NCI-H524 treated with DMSO at 0.1 percent for 48 hours (cell line): ENCODE results near the gene GDF7.

ENCODE experiments used
- DNase-seq: peaks from one replicate; lab custom pipeline; 2025; lab: John Stamatoyannopoulos, UW

GDF7 gene

DNA sequence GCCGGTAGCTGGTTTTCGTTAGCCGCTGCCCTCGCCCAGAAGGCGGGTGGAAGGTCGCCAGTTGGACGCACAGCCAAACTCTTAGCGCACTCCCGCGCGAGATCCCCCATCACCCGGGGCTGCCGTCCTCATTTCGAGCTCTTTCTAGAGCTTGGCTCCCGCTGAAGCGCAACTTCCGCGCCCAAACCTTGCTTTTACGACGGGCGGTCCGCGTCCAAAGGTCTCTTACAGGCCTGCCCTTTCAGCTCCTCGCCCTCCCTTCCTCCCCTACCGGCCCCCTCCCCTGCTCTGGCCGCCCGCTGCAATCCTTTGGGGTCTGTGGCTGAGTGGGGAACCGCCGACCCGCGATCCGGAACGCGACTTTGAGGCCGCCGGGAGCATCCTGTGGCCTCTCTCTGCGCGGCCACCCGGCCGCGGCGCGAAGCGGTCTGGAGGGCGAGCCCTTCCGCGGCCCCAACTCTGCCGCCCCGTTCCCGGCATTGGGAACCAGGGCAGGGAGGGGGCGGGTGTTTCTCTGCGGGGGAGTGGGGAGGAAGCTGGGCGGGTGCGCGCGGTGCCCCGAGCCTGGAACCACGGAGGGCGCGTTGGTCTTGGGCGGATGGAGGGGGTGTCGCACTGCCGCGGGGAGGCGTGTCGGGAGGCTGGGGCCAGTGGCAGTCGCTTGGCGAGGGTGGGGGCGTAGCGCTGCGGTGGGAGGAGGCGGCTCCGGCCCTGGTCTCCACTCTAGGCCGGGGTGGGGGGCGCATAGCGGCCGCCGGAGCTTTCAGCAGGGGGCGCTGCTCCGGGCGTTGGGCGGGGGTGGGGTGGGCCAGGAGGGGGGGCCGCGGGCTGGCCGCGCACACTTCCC, at the start of gene GDF7:
Gene GDF7, plus strand, starts transcription at position 841 of the 847 bp plus-strand sequence. CDS start 96 bp downstream, outside the sequence.
- DNase-seq, result no peak

DNA sequence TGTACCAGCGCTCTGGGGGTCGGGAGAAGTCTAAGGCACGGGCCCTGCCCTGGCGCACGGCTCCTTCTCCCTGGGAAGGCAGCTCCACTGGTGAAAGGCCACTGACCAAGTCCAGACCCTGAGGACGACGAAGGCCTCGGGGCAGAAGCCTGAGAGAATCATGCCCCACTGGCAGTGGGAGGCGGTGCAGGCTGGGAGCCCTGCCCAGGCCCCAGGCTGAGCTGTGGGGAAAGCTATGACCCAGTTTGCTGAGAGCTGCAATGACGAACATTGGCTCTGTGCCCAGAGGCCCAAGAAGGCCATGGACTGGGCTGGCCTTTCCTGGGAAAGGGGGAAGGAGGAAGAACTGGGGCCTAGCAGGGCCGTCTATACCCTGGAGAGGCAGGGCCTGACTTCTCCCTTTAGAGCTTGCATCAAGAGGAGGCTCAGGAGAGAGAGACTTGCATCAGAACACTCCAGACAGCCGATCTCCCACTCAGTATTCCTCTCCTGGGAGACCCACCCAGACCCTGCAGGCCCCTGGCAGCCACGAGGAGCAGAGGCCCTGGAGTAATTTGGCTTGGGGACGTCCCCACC, 49.0 kb upstream of the GDF7 start:
- no peak for DNase-seq

DNA sequence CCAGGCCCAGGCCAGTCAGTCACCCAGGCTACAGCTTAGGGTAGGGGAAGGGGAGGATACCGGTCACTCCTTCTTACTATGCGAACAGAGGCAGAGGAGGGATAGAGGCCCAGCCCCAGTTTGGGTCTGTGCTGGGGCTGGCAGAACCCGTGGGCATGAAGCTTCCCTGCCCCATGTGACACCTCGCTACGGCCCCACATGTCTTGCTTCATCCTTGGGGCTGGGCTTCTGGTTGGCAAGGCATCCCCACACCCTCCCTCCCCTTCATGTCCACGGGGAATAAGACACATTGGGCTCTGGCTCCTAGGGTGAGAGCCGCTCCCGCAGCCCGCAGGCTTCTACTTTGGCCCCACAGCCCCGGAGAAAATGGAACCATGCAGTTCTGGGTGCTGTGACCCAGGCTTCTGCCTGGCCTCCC, 48.5 kb upstream of the GDF7 start:
- DNase-seq, result no peak

DNA sequence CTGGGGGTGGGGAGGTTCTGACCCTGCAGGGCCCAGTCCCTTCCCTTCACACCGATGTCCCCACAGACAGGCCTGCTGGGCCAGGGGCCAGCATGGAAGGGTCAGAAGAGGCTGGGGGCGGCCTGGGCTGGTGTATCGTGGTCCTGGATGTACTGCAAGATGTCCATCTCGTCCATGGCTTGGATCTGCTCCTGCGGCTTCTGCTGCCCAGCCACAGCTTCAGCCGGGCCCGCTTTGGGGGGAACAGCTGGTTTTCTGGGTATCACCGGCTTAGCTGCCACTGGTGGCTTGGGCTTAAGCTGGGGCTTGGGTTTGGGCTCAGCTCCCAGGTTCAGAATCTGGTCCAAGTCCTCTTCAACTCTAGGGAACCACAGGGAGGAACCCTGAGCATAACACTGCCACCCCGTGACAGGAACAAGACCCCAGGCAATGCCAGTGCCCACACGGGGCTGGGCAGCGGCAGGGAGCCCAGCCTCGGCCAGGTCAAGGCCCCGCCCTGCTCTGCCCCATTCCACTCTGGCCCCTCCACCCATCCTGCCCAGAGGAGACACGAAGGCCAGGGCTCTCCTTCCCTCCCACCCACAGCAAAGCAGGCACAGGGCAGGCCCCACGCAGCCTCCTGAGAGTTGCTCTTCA, 47.9 kb upstream of the GDF7 start:
- DNase-seq, result no peak

DNA sequence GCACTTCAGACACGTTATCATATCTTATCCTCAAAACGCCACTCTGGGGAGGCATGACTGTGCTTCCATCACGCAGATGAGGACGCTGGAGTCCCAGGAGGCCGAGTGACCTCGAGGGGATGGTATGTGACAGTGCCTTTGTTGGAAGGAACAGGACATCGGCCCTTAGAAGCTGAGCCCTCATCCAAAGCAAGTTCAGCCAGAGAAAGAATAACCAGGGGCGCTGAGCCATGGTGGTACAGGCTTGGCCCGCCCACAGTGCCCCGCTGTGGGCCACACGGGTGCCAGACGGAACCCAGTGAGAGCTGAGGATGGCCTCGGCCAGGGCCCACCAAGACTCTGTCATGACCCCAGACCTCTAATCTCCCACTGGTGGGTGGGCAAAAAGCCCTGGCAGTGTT, 47.3 kb upstream of the GDF7 start:
- no peak for DNase-seq

DNA sequence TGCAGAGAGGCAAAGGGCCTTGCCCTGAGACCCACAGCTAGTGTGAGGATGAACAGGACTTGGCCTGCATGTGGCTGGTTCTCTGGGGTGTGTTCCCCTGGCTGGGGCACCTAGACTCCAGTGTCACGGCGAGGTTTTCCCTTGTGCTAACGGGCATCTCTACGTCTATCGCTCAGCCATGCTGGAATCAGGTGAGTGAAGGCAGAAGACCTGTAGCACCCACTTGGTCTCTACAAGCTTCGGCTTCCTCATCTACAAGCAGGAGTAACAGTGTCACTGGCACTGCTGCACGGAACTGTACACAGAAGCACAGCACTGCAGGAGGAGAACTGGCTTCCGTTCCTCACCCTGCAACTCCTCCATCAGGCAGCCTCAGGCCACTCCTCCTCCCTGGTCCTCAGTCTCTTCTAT, 46.7 kb upstream of the GDF7 start:
- DNase-seq, result no peak

DNA sequence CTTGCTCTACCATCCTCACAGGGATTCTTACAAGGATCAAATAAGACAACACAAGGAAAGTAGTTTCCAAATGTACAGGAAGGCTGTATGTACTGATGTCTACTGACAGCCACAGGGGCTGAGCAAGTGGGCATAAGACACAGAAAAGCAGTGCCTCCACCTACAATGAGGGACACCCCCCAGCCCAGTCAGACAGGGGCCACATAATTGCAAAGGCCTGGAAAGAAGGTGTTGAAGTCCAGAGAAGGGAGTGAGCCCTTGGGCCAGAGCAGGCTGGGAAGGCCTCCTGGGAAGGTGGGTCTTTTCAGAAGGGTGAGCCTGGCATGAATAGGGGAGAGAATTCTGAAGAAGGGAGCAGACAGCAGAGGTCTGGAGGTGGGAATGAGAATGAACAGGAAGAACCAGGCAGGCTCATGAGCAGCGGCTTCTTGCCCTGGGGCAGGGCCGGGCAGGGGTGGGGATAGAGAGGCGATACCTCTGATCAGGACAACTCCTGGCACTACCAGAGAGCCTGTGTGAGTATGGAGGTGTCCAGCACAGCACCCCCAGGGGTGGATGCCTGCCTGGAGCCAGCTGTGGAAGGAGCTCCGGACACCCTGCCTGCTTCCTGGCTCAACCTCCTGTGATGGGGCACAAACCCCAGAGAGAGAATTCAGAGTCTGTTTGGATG, 46.1 kb upstream of the GDF7 start:
- no peak for DNase-seq

DNA sequence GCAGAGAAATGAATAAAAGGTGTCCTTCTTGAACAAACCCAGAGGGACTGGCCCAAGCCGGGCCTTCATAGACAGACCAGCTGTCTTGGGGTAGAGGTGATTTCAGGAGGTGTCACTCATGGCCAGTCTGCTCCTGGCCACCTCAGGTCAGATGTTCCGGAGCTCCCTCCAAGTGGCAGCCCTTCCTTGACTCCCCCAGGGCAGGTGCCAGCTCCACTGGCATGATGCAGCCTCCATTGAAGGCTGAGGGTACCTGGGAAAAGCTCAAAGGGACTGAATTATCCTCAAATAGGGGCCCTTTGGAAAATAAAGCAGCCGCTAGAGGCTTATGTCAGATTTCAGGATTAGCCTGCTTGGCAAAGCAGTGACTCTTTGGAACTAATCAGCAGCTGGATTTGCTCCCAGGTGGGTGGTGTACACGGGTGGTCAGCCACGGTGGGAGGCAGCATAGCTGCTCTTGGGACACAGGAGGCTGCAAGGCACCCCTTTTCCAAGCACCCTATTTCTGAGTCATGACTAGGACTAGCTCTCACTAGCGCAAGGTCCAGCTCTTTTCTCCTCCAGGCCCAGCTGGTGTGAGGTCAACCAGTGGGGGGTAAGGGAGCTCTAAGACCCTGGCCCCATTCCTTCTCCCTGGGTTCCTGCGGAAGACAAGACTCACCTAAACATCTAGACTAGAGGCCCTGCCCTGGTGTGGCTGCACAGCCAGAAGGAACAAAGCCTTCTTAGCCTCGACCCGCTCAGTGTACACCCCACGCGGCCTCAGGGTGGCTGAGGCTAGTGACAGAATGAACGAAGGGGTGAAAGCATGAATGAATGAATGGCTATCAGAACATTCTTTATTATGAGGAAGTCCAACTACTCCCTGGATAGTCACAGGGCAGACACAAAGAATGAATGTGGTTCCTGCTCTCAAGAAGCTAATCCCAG, 45.3 kb upstream of the GDF7 start:
- DNase-seq, result no peak

DNA sequence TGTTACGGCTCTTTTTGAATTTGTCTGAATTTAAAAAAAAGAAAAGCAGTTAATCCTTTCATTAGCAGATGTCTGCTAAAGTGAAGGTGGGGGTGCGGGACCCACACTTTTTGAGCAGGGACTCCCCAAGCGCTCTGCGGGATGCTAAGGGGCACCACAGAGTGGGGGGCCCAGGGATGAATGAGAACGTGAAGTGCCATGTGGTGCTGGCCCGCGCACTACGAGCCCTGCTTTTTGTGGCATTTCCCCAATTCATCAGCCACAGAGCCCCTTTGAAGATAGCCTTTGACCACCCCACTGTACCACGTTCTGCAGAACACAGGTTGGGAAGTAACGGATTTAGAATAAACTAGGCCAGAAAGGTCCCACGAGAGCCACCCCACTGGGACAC, 44.7 kb upstream of the GDF7 start:
- no peak for DNase-seq

DNA sequence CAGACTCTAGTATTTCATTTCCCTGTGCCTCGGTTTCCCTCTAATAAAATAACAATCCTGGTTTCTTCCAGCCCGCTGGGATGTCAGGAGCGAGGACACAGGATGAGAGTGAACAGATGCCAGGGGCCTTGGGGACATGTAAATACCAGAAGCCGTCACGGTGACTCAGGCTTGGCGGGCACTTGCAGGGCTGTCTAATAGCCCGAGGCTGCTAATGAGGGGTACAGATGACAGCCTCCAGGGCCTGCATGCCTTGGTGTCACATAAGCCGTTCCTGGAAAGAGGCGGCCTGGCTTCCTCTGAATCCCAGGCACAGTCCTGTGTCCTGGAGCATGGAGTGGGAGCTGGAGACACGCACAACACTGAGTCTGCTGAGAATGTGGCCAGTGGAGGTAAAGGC, 44.2 kb upstream of the GDF7 start:
- DNase-seq, result peak; percentile 66

DNA sequence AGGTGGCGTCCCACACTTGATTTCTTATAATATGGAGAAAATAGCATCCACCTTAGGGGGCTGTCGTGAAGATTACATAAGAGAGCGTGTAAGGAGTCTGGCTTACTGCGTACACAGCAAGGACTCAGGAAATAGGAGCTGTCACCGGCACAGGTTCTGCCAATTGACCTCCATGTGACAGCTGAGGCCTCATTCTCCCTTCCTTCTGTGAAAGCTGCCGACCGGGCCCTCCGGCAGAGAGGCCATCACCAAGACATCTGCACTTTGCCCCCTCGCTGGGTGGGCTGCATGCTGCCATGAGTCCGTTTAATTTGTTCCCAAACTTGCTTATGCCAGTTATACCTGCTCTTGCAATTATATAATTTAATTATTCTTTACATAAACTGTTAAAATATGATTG, 43.7 kb upstream of the GDF7 start:
- DNase-seq, result no peak

DNA sequence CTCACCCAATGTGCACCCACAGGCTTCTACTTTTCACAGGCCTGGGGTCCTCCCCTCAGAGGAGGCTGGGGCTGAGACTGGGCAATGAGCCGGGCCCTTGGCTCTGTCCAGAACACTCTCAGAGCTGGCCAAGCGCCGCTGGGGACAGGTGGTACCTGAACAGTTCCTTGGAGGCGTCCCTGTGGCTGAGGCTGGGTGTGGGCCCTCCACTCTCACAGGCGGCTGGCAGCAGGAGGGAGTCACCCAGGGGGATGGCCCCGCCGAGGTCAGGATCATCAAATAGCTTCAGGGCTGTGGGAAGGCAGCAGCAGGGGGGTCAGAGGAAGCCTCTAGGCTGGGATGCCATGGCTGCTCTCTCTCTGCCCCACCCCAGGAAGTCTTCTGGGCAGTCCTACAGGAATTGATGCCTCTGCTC, 43.2 kb upstream of the GDF7 start:
- DNase-seq, result no peak

DNA sequence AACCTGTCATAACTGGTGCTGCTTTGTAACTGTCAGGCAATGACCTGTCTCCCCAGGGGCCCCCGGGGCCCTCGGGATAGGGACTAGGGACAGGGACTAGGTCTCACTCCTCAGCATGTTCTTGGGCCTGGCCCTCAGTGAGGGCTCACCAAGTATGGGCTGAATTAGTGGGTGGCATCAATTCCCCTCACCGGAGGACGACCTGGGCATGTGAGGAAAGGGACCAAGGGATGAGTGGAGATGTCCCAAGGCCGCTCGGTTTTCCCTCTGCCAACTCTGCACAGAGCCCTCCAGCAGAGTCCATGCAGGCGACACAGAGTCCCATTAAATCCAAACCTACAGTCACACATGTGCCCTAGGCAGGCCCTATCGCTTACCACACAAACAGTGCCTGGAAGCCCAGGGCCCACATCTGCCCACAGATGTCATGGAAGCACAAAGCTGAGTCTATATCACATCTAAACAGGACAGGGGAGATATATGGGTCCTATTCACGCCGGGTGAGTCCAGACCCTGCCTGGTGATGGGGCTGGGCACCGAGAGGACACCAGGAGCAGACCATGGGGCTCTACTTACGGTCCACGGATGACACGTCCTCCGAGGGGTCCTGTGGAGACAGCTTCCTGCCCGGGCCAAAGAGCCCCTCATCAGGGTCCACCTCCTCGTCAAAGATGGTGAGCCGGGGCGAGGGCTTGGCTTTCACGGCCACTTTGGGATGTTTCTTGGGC, 42.6 kb upstream of the GDF7 start:
- no peak for DNase-seq

DNA sequence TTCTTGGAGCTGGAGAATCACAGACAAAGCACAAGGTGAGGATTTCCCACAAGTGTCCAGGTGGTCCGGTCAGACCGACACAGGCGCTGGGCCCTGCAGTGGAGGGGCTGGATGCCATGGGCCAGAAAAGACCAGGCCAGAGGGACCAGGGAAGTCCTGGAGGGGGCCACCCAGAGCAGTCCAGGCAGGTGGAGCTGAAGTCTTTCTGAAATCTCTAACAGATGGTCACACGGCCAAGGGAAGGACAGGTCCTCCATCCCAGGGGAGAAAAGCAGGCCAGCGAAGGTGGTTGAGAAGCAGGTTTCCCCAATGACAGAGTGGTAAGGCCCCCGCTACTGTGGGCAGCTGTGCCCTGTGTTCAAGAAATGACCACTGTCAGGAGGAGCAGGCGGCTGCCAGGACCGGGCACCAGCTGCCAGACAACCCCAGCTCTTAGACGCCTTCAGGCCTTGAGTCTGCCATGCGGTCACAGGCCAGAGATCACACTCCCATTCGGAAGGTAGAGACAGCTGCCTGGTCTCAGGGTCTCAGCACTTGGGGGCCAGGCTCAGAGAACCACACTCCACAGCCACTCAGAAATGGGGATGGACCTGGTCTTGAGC, 42.0 kb upstream of the GDF7 start:
- DNase-seq, result no peak

DNA sequence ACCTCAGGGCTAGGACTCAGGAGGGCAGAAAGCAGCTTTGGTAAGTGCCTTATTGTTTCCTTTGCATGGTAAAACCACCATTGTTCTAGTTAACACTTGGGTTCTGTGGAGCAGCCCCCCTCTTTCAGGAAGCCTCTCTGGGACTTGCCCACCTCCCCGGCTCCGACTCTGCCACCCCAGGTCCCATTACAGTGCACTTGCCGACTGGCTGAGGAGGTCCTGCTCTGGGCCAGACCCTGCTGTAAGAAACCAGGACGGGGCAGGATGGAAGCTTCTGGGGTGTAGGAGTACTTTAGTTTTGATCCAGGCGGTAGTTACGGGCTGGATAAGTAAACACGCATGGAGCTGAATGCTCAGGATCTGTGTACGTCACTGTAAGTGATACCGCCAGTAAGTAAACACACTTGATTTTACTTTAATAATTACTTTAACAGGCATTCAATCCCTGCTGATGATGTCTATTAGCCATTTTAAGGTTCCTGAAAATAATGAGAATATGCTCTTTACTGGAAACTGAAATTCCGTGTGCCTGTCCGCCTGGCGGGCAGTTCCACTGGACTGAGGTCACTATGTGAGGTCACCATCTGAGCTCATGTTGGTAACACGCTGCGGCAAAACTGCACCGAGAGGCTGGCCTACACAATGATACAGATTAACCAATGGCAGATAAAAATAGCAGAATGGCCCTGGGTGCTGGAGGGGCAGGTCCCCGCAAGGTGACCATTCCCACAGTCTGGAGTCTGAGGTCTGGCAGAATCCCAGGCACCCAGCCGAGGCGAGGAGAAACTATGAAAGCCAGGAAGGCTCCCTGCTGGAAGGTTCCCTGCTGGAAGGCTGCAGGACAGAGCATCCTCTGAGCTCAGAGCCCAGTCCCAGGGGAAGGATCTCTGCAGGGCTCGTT, 41.2 kb upstream of the GDF7 start:
- no peak for DNase-seq

DNA sequence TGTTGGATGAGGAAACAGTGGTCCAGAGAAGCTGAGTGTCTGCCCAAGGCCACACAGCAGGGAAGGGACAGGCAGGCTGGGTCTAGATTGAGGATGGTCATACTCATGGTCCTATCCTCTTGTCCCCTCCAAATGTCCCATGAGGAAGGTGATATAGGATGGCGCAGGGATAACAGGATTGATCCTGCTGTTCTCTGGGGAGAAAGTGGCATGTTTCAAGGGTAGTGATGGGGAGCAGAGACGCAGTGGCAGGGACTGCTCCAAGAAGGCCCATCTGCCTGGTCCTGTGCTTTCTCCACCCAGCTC, 40.6 kb upstream of the GDF7 start:
- DNase-seq, result no peak

DNA sequence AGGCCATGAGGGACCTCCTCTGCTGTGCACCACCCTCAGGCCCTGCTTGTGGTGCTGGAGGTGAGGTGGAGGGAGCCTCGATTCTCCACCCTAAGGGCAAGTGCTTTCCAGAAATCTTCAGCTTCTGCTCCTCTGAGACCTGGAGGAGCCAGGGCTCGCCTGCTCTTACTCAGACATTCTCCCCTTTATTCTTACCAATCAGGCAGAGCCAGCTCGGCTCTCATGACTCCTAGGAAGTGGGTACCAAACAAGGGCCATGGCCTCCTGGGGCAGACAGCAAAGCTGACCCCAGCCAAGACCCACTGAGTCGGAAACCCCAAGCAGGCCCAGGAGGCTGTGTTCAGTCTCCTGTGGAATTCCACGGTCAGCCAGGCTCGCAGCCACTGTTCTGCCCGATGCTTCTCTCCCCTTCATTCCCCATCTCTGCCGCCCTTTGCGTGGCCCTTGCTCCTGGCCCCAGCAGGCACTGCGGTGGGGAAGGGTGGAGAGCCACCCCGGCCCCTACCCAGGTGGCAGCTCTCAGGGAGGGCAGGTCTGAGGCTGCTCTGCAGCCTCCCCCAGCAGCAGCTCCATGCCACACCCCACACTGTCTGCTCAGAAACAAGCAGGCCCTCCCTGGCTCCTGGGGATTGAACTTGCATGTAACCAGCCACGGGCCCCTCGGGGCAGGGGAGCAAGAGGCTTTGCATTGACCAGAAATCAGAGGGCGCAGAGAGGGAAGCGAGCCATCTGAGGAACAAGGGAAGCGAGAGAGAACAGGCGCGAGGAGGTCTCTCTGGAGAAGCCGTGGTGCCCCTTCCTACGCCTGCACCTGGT, 40.0 kb upstream of the GDF7 start:
- no peak for DNase-seq

DNA sequence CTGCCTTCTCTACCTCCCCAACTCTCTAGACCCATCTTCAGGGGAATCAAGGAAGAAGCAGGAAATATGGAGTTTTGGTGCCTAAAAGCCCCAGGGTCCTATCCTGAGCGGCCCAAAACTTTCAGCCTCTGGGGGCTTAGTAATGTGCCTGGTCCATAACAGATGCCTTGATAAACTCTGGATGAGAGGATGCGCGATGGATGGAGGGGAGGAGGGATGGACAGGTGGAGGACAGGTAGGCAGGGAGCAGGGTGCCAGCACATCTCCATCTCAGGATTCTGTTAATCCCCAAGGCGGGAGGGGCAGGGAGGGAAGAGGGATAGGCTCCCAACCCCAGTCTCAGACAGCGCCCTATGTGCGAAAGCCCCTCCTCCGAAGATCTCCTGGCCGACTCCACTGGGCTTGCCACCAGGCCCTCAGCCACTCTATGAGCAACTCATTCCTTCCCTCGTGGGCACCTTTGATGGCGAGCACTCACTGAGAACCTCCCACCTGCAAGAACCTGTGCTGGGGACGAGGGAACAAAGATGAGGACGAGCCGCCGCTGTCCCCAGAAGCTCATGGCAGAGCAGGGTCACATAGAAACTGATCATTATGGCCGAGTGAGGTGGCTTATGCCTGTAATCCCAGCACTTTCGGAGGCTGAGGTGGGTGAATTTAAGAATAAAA, 39.1 kb upstream of the GDF7 start:
- no peak for DNase-seq
